Mucosa of stomach (tissue), 1 donor: ENCODE data around the gene ZNF747.

Experiments
- H3K27me3 ChIP-seq: one replicate; pipeline ENCODE4 v1.7.0; 2013; ENCODE audit warnings: mild to moderate bottlenecking, low read length; ENCODE audit not compliant: control insufficient read depth, insufficient read depth
- H3K36me3 ChIP-seq: one replicate; pipeline ENCODE4 v1.7.0; 2013; ENCODE audit warnings: low read length; ENCODE audit not compliant: control insufficient read depth, insufficient read depth
- H3K4me1 ChIP-seq: one replicate; pipeline ENCODE4 v1.7.0; 2013; ENCODE audit warnings: mild to moderate bottlenecking, low read length; ENCODE audit not compliant: control insufficient read depth, insufficient read depth
- H3K4me3 ChIP-seq: one replicate; pipeline ENCODE4 v1.7.0; 2013; ENCODE audit warnings: low read length
- H3K9ac ChIP-seq: one replicate; pipeline ENCODE4 v1.7.0; 2013; ENCODE audit warnings: mild to moderate bottlenecking, low read length, moderate library complexity
- H3K9me3 ChIP-seq: one replicate; pipeline ENCODE4 v1.7.0; 2013; ENCODE audit warnings: mild to moderate bottlenecking, low read length, moderate library complexity; ENCODE audit not compliant: control insufficient read depth
- donor health status: Pancreatic carcinoma.

Gene ZNF747

DNA sequence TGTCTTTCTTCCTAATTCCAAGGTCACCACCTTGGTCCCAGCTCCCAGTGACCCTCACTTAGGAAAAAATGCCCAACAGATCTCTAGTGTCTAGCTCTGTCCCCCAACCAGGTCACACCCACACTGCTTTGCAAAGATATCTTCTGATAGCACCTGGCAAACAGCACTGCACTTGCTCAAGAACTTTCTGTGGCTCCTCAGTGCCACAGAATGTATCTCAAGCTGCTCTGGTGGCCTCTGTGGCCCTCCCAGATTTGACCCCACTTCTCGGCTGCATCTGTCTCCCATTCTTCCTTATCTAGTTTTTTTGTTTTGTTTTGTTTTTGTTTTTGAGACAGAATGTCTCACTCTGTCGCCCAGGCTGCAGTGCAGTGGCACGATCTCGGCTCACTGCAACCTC lies 31.9 kb upstream of the ZNF747 start:
- no peak overlapping the region for H3K4me3 ChIP-seq
- peaks cover 10% of the 10 kb centered on the region for H3K4me1 ChIP-seq
- no peaks in the 10 kb centered on the region for H3K36me3 ChIP-seq
- H3K9ac ChIP-seq = no peak overlapping the region
- H3K9me3 ChIP-seq = no peaks in the 10 kb centered on the region
- no peaks in the 10 kb centered on the region for H3K27me3 ChIP-seq

DNA sequence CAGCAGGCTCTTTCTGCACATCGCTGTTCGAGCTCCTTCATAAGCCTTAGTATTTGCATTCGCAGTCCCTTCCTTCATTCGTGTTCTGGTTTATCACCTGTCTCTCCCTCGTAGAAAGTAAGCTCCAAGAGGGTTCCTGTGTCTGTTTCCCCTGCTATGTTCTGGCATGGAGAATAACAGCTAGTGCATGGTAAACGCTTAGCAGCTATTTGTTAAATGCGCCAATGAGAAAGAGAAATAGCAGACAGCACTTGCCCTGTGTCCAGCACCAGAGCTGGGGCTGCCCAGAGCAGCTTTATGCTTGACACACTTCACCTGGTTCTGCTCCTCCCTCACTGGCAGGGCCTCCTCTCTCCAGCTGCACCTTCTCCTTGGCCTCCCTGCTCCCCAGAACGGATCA lies 31.3 kb upstream of the ZNF747 start:
- Histone ChIP-seq H3K27me3 (no peaks in the 10 kb centered on the region), H3K9ac (no peak overlapping the region), H3K36me3 (no peaks in the 10 kb centered on the region), H3K4me3 (no peak overlapping the region), H3K4me1 (peaks cover 8% of the 10 kb centered on the region), H3K9me3 (no peaks in the 10 kb centered on the region)

DNA sequence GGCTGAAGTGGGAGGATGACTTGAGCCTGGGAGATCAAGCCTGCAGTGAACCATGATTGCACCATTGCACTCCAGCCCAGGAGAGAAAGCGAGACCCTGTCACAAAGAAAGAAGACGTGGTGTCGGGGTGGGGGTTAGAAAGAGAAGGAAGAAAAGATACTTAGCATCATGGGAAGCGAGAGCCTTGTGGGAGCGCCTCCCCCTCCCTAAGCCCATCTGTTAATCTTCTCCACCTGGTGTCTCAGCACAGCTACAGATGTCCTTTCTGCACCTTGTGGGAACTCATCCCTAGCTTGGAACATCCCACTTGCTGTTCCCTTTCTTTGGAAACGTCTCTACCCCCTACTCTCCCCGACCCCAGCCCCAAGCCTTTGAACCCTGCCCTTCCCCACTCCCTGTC lies 30.9 kb upstream of the ZNF747 start:
- Histone ChIP-seq H3K9me3 (no peaks in the 10 kb centered on the region), H3K36me3 (no peaks in the 10 kb centered on the region), H3K9ac (no peak overlapping the region), H3K4me1 (peaks cover 6% of the 10 kb centered on the region), H3K4me3 (no peak overlapping the region), H3K27me3 (no peaks in the 10 kb centered on the region)

DNA sequence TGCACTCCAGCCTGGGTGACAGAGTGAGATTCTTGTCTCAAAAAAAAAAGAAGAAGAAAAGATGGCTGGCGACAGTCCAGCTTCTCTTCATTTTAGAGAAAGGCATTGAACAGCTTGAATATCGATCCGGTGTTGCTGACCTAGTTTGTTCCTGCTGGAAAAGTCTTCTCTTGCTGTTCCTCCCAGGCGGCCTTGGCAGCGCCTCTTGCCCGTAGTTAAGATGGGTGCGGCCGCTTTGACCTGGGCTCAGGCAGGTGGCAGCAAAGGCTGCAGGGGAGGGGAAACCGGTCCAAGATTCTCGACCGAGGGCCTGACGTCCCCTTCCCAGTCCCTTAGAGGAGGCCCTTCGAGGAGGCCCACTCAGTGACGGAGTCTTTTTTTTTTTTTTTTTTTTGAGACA lies 27.4 kb upstream of the ZNF747 start:
- H3K27me3 ChIP-seq = no peaks in the 10 kb centered on the region
- H3K9ac ChIP-seq = no peak overlapping the region
- no peaks in the 10 kb centered on the region for H3K36me3 ChIP-seq
- no peaks in the 10 kb centered on the region for H3K9me3 ChIP-seq
- H3K4me3 ChIP-seq = no peak overlapping the region
- peaks cover 17% of the 10 kb centered on the region for H3K4me1 ChIP-seq

DNA sequence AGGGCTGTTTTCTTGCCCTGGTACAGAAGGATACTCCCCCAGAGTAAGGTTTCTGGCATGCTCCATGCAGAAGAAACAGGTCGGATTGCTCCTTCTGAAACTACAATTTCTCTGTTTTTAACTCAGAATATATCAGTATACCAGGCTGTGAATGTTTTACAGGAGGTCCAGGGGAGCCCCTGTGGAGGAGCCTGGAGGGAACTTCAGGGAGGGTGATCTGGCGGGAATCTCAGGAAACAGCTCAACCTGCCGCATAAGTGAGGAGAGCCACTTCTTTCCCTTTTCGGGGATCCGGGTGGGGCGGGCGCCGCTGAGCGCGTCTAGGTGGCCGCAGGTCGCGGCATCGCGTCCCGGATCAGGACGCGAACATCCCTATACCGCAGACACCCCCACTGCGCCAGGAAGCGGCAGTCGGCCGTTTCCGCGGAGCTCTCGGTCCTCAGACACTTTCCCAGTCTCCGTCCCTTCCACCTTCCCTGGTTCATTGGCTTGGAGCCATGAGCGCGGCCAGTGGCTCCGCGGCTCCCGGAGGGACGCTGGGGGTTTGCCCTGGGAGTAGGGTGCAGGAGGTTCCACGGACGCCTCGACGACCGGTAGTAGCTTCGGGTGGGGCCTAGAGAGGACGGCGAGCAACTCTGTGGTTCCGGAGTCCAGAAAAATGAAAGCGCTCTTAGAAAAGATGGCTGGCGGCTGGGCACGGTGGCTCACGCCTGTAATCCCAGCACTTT lies 26.6 kb upstream of the ZNF747 start:
- H3K27me3 ChIP-seq = no peaks in the 10 kb centered on the region
- no peaks in the 10 kb centered on the region for H3K9me3 ChIP-seq
- no peaks in the 10 kb centered on the region for H3K36me3 ChIP-seq
- H3K9ac ChIP-seq = peak overlapping the region; percentile 69
- peaks cover 22% of the 10 kb centered on the region for H3K4me1 ChIP-seq
- peak overlapping the region; percentile 19 for H3K4me3 ChIP-seq

DNA sequence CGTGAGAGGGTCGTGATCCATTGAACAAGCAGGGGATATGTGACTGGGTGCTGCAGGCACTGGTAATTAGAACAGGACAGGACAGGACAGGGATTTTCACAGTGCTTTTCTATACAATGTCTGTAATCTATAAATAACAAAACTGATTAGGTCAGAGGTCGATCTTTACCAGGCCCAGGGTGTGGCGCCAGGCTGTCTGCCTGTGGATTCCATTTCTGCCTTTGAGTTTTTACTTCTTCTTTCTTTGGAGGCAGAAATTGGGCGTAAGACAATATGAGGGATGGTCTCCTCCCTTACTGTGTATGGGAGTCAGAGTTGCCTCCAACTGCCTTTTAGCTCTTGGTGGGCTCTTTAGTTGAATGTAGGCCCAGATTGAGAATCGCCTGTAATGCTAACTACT lies 25.0 kb upstream of the ZNF747 start:
- H3K9me3 ChIP-seq = no peaks in the 10 kb centered on the region
- H3K9ac ChIP-seq = peak overlapping the region; percentile 37
- no peaks in the 10 kb centered on the region for H3K36me3 ChIP-seq
- H3K4me1 ChIP-seq = peaks cover 33% of the 10 kb centered on the region
- H3K4me3 ChIP-seq = no peak overlapping the region
- H3K27me3 ChIP-seq = no peaks in the 10 kb centered on the region

DNA sequence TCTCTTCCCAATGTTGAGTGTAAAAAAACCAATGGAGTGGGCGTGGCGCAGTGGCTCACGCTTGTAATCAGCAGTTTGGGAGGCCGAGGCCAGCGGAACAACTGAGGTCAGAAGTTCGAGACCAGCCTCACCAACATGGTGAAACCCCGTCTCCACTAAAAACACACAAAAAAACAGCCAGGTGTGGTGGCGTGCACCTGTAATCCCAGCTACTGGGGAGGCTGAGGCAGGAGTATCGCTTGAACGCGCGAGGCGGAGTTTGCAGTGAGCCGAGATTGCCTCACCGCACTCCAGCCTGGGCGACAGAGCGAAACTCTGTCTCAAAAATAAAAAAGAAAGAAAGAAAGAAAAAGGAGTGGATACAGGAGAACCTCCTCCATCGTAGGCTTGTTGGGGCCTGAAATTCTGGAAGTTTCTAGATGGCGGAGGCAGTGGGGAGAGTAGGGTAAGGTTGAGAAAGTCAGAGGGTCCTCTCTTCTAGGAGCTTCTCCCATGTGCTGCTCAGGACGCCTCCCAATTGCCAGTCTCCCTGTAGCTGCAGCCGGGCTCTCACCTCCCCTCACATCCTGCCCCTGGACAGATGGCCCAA lies 24.2 kb upstream of the ZNF747 start:
- H3K36me3 ChIP-seq = peaks cover 3% of the 10 kb centered on the region
- H3K9ac ChIP-seq = no peak overlapping the region
- no peaks in the 10 kb centered on the region for H3K9me3 ChIP-seq
- no peaks in the 10 kb centered on the region for H3K27me3 ChIP-seq
- H3K4me3 ChIP-seq = no peak overlapping the region
- H3K4me1 ChIP-seq = peaks cover 39% of the 10 kb centered on the region

DNA sequence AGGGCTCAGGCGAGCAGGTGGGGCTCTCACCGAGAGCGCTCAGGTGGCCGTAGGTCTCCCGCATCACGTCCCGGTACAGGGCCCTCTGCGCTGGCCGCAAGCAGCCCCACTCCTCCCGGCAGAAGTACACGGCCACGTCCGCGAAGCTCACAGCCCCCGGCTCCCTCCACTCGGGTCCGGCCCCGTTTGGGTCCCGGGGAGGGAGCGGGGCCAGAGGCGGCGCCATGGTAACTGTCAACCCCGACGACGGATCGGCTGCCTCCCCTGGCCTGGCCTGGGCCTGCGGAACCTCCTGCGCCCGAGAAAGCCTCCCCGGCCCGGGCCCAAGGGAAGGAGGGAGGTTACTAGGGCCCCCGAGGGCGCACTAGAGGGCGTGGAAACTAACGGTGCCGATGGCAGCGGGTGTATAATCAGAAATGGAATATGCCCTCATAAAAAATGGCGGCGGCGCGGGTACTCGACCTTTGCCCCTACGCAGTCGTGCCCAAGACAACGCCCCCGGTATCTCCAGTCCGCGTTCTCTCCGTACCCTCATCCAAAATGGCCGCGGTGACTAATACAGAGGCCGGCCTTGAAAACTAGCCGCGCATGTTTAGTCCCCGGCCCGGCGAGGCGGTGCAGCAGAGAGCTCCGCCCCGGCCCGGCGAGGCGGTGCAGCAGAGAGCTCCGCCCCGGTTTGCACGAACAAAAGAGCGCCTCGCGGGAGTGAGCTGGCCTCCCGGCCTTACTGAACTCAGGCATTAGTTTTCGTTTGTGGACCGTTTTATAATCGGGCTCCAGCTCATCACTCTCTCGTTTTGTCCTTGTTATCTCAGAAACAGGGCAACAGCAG lies 23.5 kb upstream of the ZNF747 start, which contains the start of gene ZNF764:
TSS of gene ZNF764 (minus strand) at position 418 of the 832 bp plus-strand sequence. CDS start at position 226, 192 bp downstream.
- no peaks in the 10 kb centered on the region for H3K27me3 ChIP-seq
- peaks cover 7% of the 10 kb centered on the region for H3K36me3 ChIP-seq
- peak within 1 kb of the TSS; percentile 56 for H3K4me3 ChIP-seq
- peaks cover 45% of the 10 kb centered on the region for H3K4me1 ChIP-seq
- H3K9ac ChIP-seq = peak within 1 kb of the TSS; percentile 94
- no peaks in the 10 kb centered on the region for H3K9me3 ChIP-seq

DNA sequence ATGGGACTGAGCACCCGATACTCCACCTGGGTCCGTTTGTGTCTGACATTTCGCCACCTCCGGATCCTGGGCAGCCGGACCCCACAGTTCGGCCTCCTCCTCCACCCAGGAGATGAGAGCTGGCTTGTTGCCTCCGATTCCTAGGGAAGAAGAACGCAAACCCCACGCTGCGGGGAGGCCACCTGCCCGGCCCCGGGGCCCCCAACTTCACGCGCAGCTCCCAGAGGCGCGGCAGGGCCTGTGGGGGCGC lies 23.0 kb upstream of the ZNF747 start:
- H3K4me3 ChIP-seq = peak overlapping the region; percentile 56
- H3K9me3 ChIP-seq = no peaks in the 10 kb centered on the region
- no peaks in the 10 kb centered on the region for H3K27me3 ChIP-seq
- H3K9ac ChIP-seq = peak overlapping the region; percentile 94
- peaks cover 47% of the 10 kb centered on the region for H3K4me1 ChIP-seq
- H3K36me3 ChIP-seq = peaks cover 8% of the 10 kb centered on the region

DNA sequence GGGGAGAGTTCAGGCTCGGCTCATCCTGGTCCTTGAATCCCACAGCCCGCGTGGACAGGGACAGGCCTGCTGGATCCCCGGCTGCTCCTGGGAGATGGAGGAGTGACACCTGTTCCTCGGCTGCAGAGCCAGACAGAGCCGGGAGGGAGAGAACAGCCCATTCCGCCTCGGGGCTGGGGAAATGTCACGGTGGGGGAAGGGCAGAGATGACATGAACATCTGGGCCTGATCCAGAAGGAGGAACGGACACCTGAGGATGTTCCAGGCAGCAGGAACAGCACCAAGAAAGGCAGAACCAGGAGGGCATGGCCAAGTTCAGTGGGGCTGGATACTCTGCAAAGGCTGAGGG lies 21.4 kb upstream of the ZNF747 start:
- Histone ChIP-seq H3K27me3 (no peaks in the 10 kb centered on the region), H3K36me3 (peaks cover 8% of the 10 kb centered on the region), H3K9ac (peak overlapping the region; percentile 22), H3K4me1 (peaks cover 47% of the 10 kb centered on the region), H3K4me3 (no peak overlapping the region), H3K9me3 (no peaks in the 10 kb centered on the region)

DNA sequence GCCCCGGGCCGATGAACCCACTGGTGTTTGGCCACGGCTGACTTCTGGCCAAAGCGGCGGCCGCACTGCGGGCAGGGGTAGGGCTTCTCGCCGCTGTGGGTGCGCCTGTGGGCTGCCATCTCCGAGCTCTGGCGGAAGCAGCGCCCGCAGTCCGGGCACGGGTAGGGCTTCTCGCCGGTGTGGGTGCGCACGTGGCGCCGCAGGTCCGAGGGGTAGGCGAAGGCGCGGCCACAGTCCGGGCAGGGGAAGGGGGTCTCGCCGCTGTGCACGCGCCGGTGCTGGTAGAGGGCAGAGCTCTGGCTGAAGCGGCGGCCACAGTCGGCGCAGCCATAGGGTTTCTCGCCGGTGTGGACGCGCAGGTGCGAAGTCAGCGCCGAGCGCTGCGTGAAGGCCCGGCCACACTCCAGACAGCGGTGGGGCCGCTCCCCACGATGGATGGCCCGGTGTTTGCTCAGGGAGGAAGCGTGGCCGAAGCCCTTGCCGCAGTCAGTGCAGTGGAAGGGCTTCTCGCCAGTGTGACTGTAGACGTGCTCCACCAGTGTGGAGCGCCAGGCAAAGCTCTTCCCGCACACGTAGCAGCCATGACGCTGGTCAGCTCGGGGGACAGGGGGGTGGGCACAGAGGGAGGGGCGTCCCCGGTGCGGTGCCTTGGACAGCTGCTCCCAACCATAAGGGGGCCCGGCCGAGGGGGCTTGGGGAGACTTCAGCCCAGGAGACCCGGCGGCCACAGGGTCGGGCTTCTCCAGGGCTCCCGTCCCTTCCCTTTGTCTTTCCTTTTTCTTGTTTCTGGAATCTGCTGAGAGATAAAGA lies 20.9 kb upstream of the ZNF747 start:
- Histone ChIP-seq H3K36me3 (peaks cover 8% of the 10 kb centered on the region), H3K4me3 (no peak overlapping the region), H3K9ac (no peak overlapping the region), H3K4me1 (peaks cover 47% of the 10 kb centered on the region), H3K27me3 (no peaks in the 10 kb centered on the region), H3K9me3 (no peaks in the 10 kb centered on the region)
